IMR-90 (cell line): ENCODE data around the gene C3orf38. TPM values are rescaled to one million over a fixed set of nuclear protein-coding genes. Genes with fewer than 3 reads are reported as not detected.
A peak's percentile ranks its signal among the peaks of the same experiment; 100 is the strongest.

Experiments used
- ATAC-seq: fragments of 200-7000 bp; cut with Tn5 transposase; 2 replicates; pipeline ENCODE4 v1.9.1; 2020; ENCODE audit warnings: low read depth, mild to moderate bottlenecking, moderate library complexity
- BruUV-seq: library from RNA; stranded (reverse); fragments of 400-500 nt; replicated peaks from 2 replicates; lab custom pipeline; 2021; lab: Mats Ljungman, UMichigan
- CTCF ChIA-PET: fragments of 300-600 bp; formaldehyde crosslinking; extraction: SDS; loops from one replicate; lab custom pipeline; 2021; ENCODE audit warnings: antibody characterized with exemption; lab: Yijun Ruan, JAX
- POLR2A ChIA-PET: fragments of 300-600 bp; sonication (Branson Sonifier 250); formaldehyde crosslinking; loops from one replicate; lab custom pipeline; 2022; ENCODE audit warnings: antibody characterized with exemption; ENCODE audit not compliant: unreplicated experiment; lab: Charles Lee
- DNase-seq: peaks from one replicate; pipeline ENCODE4 v3.0.0; 2013
- H2AFZ ChIP-seq: replicated peaks from 2 replicates; pipeline ENCODE3; 2013; ENCODE audit warnings: low read length, mild to moderate bottlenecking; ENCODE audit not compliant: poor library complexity
- H2AK5ac ChIP-seq: 2 replicates; pipeline ENCODE4 v1.6.1; 2013; ENCODE audit warnings: low read depth, low read length, inconsistent platforms
- H2AK9ac ChIP-seq: replicated peaks from 2 replicates; pipeline ENCODE3; 2013; ENCODE audit warnings: mild to moderate bottlenecking, low read depth, low read length, moderate library complexity; ENCODE audit not compliant: poor library complexity
- H2BK120ac ChIP-seq: 2 replicates; pipeline ENCODE4 v1.6.1; 2013; ENCODE audit warnings: low read depth, low read length, inconsistent platforms
- H2BK15ac ChIP-seq: 3 replicates; pipeline ENCODE4 v1.6.1; 2013; ENCODE audit warnings: low read depth, low read length, inconsistent platforms
- H2BK20ac ChIP-seq: 2 replicates; pipeline ENCODE4 v1.6.1; 2013; ENCODE audit warnings: low read depth, mild to moderate bottlenecking, inconsistent platforms, low read length, moderate library complexity
- H2BK5ac ChIP-seq: 2 replicates; pipeline ENCODE4 v1.6.1; 2013; ENCODE audit warnings: mild to moderate bottlenecking, low read depth, low read length, inconsistent platforms; ENCODE audit not compliant: poor library complexity, severe bottlenecking
- H3K14ac ChIP-seq: replicated peaks from 2 replicates; pipeline ENCODE4 v1.6.1; 2013; ENCODE audit warnings: low read depth, low read length, inconsistent platforms
- H3K18ac ChIP-seq: 2 replicates; pipeline ENCODE4 v1.6.1; 2013; ENCODE audit warnings: low read depth, low read length, control low read depth
- H3K23ac ChIP-seq: 2 replicates; pipeline ENCODE4 v1.6.1; 2013; ENCODE audit warnings: low read depth, low read length, inconsistent platforms
- H3K27ac ChIP-seq: 2 replicates; pipeline ENCODE4 v1.5.1; 2013; ENCODE audit warnings: mild to moderate bottlenecking, control low read depth, low read length; ENCODE audit not compliant: insufficient read depth
- H3K27me3 ChIP-seq: 2 replicates; pipeline ENCODE4 v1.6.1; 2013; ENCODE audit warnings: low read length; ENCODE audit not compliant: control insufficient read depth, insufficient read depth
- H3K36me3 ChIP-seq: 2 replicates; pipeline ENCODE4 v1.6.1; 2013; ENCODE audit warnings: low read length, mixed read lengths; ENCODE audit not compliant: control insufficient read depth, insufficient read depth
- H3K4ac ChIP-seq: 2 replicates; pipeline ENCODE4 v1.6.1; 2013; ENCODE audit warnings: low read depth, low read length, inconsistent platforms
- H3K4me1 ChIP-seq: 2 replicates; pipeline ENCODE4 v1.6.1; 2013; ENCODE audit warnings: low read length, mixed read lengths; ENCODE audit not compliant: control insufficient read depth, insufficient read depth
- H3K4me2 ChIP-seq: 2 replicates; pipeline ENCODE4 v1.6.1; 2013; ENCODE audit warnings: low read depth, mild to moderate bottlenecking, control low read depth, low read length, moderate library complexity
- H3K4me3 ChIP-seq: 2 replicates; pipeline ENCODE4 v1.5.1; 2013; ENCODE audit warnings: low read depth, mild to moderate bottlenecking, control low read depth, low read length, moderate library complexity; ENCODE audit not compliant: insufficient read depth
- H3K56ac ChIP-seq: 2 replicates; pipeline ENCODE4 v1.6.1; 2013; ENCODE audit warnings: low read length, inconsistent platforms; ENCODE audit not compliant: insufficient read depth; ENCODE audit errors: extremely low read depth
- H3K79me1 ChIP-seq, 2 experiments: 2 replicates each; pipeline ENCODE4 v1.6.1; 2013; ENCODE audit warnings: low read length in 2 of 2, inconsistent platforms in 1 of 2, low read depth in 1 of 2
- H3K9ac ChIP-seq: 2 replicates; pipeline ENCODE4 v1.6.1; 2013; ENCODE audit warnings: low read depth, low read length, control low read depth
- H3K9me1 ChIP-seq: 2 replicates; pipeline ENCODE4 v1.6.1; 2013; ENCODE audit warnings: low read length, inconsistent platforms; ENCODE audit not compliant: insufficient read depth
- H3K9me3 ChIP-seq: 2 replicates; pipeline ENCODE4 v1.6.1; 2013; ENCODE audit warnings: low read length; ENCODE audit not compliant: control insufficient read depth, insufficient read depth
- H4K20me1 ChIP-seq: 2 replicates; pipeline ENCODE4 v1.6.1; 2013; ENCODE audit warnings: low read length, inconsistent platforms; ENCODE audit not compliant: insufficient read depth
- H4K5ac ChIP-seq: 2 replicates; pipeline ENCODE4 v1.6.1; 2013; ENCODE audit warnings: mild to moderate bottlenecking, low read depth, low read length, control low read depth
- H4K8ac ChIP-seq, 2 experiments: 2 replicates each; pipeline ENCODE4 v1.6.1; 2013; ENCODE audit warnings: low read depth in 2 of 2, low read length in 2 of 2, control low read depth in 1 of 2, inconsistent platforms in 1 of 2
- H4K91ac ChIP-seq: 2 replicates; pipeline ENCODE4 v1.6.1; 2013; ENCODE audit warnings: low read depth, low read length, inconsistent platforms; ENCODE audit not compliant: insufficient read depth
- CEBPB ChIP-seq: IDR thresholded peaks from 2 replicates; pipeline ENCODE4 v1.6.1; 2012; ENCODE audit warnings: low read depth, low read length, improper control_type of control experiment
- FOS ChIP-seq: fragments of 150-350 bp; IDR thresholded peaks from 2 replicates; pipeline ENCODE4 v1.6.1; 2016; ENCODE audit warnings: low read depth, low read length
- MAZ ChIP-seq: IDR thresholded peaks from 2 replicates; pipeline ENCODE4 v1.6.1; 2012; ENCODE audit warnings: low read depth, mild to moderate bottlenecking, low read length, improper control_type of control experiment, moderate library complexity, borderline replicate concordance
- RAD21 ChIP-seq: IDR thresholded peaks from 2 replicates; pipeline ENCODE4 v1.6.1; 2012; ENCODE audit warnings: low read length, improper control_type of control experiment
- RFX5 ChIP-seq: IDR thresholded peaks from 2 replicates; pipeline ENCODE4 v1.8.0; 2012; ENCODE audit warnings: low read depth, mild to moderate bottlenecking, low read length, moderate library complexity
- WGBS, 2 experiments: methylation state at CpG; one replicate each; pipeline versions ENCODE4 v1.1.5 to v1.1.7; 2013; ENCODE audit warnings: missing lambda C conversion rate in 2 of 2; ENCODE audit not compliant: insufficient read length in 1 of 2; ENCODE audit errors: extremely low coverage in 2 of 2; 5-methylcytosine and 5-hydroxymethylcytosine counted together
- dilution Hi-C: fragments of 300-500 bp; cut with HindIII; formaldehyde crosslinking; loops from one replicate; pipeline ENCODE4 v1.14.3; 2018; ENCODE audit warnings: low sequenced_read_pairs; ENCODE audit not compliant: unreplicated experiment
- in situ Hi-C: fragments of 300-500 bp; cut with MboI; formaldehyde crosslinking; loops from 3 replicates; pipeline ENCODE4 v1.14.3; 2019; ENCODE audit warnings: low sequenced_read_pairs, inconsistent platforms, mixed read lengths
- intact Hi-C: fragments of 100-400 bp; cut with micrococcal nuclease; formaldehyde crosslinking; loops from 2 replicates; pipeline ENCODE4 v1.10.0; 2022
- polyA plus RNA-seq, 3 experiments: library from polyadenylated mRNA; depleted of rRNA; stranded (reverse); fragments of >200 nt; gene quantifications; 2 replicates each; pipeline ENCODE4 v1.2.3, GENCODE V29; 2012; ENCODE audit warnings: low replicate concordance in 1 of 3
- total RNA-seq: library from RNA; depleted of rRNA; stranded (reverse); fragments of >200 nt; gene quantifications from 2 replicates; pipeline ENCODE4 v1.2.3, GENCODE V29; 2012
- TF ChIP-seq, protein P1 (sequence below): fragments of 150-350 bp; IDR thresholded peaks from 2 replicates; pipeline ENCODE4 v1.6.1; 2017; ENCODE audit warnings: mild to moderate bottlenecking, antibody characterized with exemption, low read length, low read depth
- TF ChIP-seq, protein P2 (sequence below): conservative IDR thresholded peaks from 2 replicates; pipeline ENCODE4 v1.5.1; 2012; ENCODE audit warnings: mild to moderate bottlenecking, low read depth, low read length, improper control_type of control experiment
- TF ChIP-seq, protein P3 (sequence below): fragments of 150-350 bp; IDR thresholded peaks from 2 replicates; pipeline ENCODE4 v1.6.1; 2016; ENCODE audit warnings: low read depth, mild to moderate bottlenecking, low read length, moderate library complexity, borderline replicate concordance

The C3orf38 gene
- total and polyA plus RNA-seq, 2 of the 4 experiments (the other 2 are of a cell fraction), result 11.1 to 16.7 TPM

DNA sequence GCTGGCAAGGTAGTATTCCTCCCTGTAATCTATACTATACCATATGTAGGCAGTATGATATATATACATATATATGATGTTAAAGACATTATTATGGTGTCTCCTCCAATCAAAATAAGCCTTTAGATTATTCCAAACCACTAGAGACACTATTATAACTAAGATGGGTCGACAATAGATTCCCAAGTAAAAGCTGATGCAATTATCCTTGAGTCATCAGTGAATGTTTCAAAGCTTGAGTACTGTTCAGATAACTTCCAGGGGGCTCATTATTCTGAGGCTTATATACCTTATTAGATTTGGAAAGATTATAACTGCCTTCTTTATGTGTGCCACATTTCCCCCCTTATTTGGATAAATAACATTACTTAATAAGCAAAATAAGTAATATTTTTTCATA, 11.9 kb upstream of the C3orf38 start:
- DNase-seq (peak; percentile 62), ATAC-seq (no peak)
- H2AFZ ChIP-seq, result no peak overlapping the region
- no peak overlapping the region for H4K5ac ChIP-seq
- TF ChIP-seq FOS, result no peak
- TF ChIP-seq, protein P1, sequence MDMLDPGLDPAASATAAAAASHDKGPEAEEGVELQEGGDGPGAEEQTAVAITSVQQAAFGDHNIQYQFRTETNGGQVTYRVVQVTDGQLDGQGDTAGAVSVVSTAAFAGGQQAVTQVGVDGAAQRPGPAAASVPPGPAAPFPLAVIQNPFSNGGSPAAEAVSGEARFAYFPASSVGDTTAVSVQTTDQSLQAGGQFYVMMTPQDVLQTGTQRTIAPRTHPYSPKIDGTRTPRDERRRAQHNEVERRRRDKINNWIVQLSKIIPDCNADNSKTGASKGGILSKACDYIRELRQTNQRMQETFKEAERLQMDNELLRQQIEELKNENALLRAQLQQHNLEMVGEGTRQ, result no peak
- no peak for TF ChIP-seq RFX5
- no peak for TF ChIP-seq MAZ
- TF ChIP-seq, protein P2, sequence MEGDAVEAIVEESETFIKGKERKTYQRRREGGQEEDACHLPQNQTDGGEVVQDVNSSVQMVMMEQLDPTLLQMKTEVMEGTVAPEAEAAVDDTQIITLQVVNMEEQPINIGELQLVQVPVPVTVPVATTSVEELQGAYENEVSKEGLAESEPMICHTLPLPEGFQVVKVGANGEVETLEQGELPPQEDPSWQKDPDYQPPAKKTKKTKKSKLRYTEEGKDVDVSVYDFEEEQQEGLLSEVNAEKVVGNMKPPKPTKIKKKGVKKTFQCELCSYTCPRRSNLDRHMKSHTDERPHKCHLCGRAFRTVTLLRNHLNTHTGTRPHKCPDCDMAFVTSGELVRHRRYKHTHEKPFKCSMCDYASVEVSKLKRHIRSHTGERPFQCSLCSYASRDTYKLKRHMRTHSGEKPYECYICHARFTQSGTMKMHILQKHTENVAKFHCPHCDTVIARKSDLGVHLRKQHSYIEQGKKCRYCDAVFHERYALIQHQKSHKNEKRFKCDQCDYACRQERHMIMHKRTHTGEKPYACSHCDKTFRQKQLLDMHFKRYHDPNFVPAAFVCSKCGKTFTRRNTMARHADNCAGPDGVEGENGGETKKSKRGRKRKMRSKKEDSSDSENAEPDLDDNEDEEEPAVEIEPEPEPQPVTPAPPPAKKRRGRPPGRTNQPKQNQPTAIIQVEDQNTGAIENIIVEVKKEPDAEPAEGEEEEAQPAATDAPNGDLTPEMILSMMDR, result no peak
- peak; percentile 82 for TF ChIP-seq CEBPB
- TF ChIP-seq, protein P3, sequence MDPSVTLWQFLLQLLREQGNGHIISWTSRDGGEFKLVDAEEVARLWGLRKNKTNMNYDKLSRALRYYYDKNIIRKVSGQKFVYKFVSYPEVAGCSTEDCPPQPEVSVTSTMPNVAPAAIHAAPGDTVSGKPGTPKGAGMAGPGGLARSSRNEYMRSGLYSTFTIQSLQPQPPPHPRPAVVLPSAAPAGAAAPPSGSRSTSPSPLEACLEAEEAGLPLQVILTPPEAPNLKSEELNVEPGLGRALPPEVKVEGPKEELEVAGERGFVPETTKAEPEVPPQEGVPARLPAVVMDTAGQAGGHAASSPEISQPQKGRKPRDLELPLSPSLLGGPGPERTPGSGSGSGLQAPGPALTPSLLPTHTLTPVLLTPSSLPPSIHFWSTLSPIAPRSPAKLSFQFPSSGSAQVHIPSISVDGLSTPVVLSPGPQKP, result no peak
- TF ChIP-seq RAD21, result no peak
- no peak overlapping the region for H2BK120ac ChIP-seq
- no peak overlapping the region for H2BK5ac ChIP-seq
- H3K79me1 ChIP-seq, result peaks cover 9 to 12% of the 10 kb centered on the region in 2 experiments; a peak in 3 of 4 replicates
- no peaks in the 10 kb centered on the region for H3K9me3 ChIP-seq
- in situ Hi-C loops (loop anchor here (25.0 kb wide), 1 partner anchor 1151 kb away; the partner anchor contains the start of gene VGLL3), dilution Hi-C loops (no loop called here), intact Hi-C loops (no loop called here)
- H3K14ac ChIP-seq, result no peak overlapping the region
- POLR2A ChIA-PET, result no interaction called here
- H3K36me3 ChIP-seq, result peaks cover 12% of the 10 kb centered on the region
- peak overlapping the region in 1 of 2 experiments; percentile 29; a peak in 1 of 4 replicates for H4K8ac ChIP-seq
- H3K4ac ChIP-seq, result no peak overlapping the region
- H4K20me1 ChIP-seq, result no peaks in the 10 kb centered on the region
- H3K27ac ChIP-seq, result no peak overlapping the region
- no peak overlapping the region for H3K4me3 ChIP-seq
- H2AK5ac ChIP-seq, result no peak overlapping the region
- no peak overlapping the region for H3K56ac ChIP-seq
- H4K91ac ChIP-seq, result no peak overlapping the region
- no TSS peak for BruUV-seq
- no CpG with 5 or more reads among the region's 1 CpG for WGBS, 2 experiments
- no peak overlapping the region for H3K4me2 ChIP-seq
- no peak overlapping the region for H2BK20ac ChIP-seq
- no peak overlapping the region for H2AK9ac ChIP-seq
- peaks cover 3% of the 10 kb centered on the region for H3K4me1 ChIP-seq
- no peak overlapping the region for H3K18ac ChIP-seq
- H3K9me1 ChIP-seq, result no peaks in the 10 kb centered on the region
- no peak overlapping the region for H3K9ac ChIP-seq
- CTCF ChIA-PET, result no interaction called here
- no peaks in the 10 kb centered on the region for H3K27me3 ChIP-seq
- H3K23ac ChIP-seq, result no peak overlapping the region
- H2BK15ac ChIP-seq, result no peak overlapping the region
